ENCODE measurements around the gene SLC16A1.
"Not testable (repeated sequence)": the region's sequence is repeated elsewhere in the genome, so short reads cannot be mapped to it uniquely, and the experiment has no call there.

Gene SLC16A1
- total RNA-seq: 29.9 to 177 (median 66.2) reads per million in 3 experiments

- DNase-seq: peak; percentile 86
These were observed at the start of gene SLC16A1 for GRCh38 chr1:112955773-112956543. Gene SLC16A1 (minus strand): TSS chr1:112956196. CDS start chr1:112929308, 26,888 bp downstream.

GRCh38 chr1:113003751-113004690 lies 48.0 kb upstream of the SLC16A1 start:
- no peak for DNase-seq

DNA sequence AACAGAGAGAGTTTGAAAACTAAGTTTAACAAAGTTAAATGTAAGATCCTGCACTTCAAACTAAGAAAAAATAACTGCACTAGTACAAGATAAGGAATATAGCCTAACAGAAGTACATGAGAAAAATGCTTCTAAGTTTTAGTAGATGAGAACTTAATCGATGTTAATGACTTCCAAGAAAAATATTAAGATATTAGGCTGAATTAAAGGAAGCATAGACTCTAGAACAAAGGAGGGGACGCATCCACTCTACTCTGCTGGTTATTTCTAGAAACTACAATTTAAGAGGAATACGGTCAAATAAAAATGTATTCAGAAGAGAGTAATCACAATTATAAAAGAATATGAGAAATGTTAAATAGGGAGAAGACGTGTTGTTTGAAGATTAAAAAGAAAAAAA lies 46.3 kb upstream of the SLC16A1 start:
- DNase-seq: no peak

DNA sequence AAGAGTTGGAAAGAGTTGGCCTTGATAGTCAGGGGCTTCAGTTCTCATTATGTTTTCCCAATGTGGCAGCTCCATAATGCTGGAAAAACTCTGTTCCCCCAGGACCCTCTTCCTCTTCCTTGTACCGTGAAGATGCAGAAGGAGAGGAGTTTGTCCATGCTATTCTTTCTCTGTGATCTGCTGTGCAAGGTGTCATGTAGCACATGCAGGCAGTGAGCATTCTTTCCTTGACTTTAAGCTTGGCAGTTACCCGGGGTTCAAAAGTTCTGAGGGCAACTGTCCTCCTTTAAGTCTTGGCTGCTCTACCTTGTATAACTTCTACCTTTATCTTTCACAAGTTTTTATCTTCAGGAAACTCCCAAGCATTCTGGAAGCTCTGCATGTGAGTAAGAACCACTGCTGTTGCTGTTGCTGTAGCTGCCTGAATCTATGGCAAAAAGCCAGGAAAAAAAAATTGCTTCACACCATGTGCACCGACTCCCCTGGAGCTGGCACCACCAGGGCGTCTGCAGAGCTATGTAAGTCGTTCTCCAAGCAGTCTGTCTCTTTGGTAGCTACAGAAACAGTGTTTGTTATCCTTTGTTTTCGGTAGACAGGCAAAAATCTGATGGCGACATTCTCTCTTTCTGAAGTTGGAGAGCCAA lies 42.7 kb upstream of the SLC16A1 start:
- no peak for DNase-seq

GRCh38 chr1:112997781-112998180 lies 41.8 kb upstream of the SLC16A1 start:
- no peak for DNase-seq

- DNase-seq: no peak
These were observed 39.9 kb upstream of the SLC16A1 start for GRCh38 chr1:112995890-112996289.

DNA sequence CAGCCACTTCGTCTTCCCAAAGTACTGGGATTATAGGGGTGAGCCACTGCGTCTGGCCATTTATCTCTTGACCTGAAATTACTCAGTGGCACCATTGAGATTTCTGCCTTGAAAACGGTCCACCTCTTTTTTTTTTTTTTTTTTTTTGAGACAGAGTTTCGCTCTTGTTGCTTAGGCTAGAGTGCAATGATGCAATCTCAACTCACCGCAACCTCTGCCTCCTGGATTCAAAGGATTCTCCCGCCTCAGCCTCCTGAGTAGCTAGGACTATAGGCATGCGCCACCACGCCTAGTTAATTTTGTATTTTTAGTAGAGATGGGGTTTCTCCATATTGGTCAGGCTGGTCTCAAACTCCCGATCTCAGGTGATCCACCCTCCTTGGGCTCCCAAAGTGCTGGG lies 39.0 kb upstream of the SLC16A1 start:
- DNase-seq: not testable (repeated sequence)

DNA sequence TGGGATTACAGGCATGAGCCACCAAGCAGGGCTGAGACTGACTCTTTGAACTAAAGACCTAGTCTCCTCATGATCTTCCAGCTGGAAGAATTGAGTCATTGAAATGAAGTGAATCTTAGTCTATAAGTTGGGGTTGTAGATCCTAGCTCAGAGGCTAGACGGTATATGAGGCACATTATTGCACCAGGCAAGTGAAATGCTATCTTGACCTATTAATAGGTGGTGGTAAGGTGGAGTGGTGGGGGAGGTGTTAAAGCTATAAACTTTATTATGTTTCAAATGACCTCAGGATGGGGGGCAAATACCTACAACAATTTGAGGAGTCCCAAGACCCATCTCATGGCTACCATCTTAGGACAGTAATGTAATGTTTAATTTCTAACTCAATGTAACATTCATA lies 36.8 kb upstream of the SLC16A1 start:
- no peak for DNase-seq

- no peak for DNase-seq
These were observed 35.6 kb upstream of the SLC16A1 start for GRCh38 chr1:112991402-112992120.

DNA sequence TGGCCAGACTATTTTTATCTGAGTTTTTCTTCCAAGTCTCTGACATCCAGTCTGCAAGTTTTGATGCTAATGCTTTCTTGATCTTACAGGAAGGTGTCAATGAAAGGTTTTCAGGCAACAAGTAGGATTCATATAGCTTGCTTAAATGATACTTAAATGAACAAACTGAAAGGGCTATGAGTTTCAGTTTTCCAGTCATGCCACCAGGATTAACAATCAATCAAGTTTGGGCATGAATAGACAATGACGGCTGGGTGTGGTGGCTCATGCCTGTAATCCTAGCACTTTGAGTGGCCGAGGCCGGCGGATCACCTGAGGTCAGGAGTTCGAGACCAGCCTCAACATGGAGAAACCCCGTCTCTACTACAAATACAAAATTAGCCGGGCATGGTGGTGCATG lies 34.3 kb upstream of the SLC16A1 start:
- no peak for DNase-seq

DNA sequence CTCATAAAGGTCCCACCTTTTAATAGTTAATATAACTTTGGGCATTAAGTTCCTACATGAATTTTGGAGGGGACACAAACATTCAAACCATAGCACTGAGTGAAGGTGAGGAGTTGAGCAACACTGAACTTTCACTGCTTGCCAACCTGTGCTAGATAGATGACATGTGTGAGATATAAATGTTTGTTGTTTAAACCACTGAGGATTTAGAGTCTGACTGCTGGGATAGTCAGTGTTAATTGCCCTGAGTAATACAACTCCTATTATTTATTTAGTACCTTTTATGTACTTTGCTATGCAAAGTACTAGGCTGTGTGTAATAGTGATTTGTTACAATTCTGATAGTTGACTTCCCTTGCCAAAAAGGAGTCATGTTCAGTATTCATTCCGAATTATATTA lies 32.4 kb upstream of the SLC16A1 start:
- no peak for DNase-seq

- no peak for DNase-seq
These were observed 29.1 kb upstream of the SLC16A1 start for GRCh38 chr1:112985123-112985522.

DNA sequence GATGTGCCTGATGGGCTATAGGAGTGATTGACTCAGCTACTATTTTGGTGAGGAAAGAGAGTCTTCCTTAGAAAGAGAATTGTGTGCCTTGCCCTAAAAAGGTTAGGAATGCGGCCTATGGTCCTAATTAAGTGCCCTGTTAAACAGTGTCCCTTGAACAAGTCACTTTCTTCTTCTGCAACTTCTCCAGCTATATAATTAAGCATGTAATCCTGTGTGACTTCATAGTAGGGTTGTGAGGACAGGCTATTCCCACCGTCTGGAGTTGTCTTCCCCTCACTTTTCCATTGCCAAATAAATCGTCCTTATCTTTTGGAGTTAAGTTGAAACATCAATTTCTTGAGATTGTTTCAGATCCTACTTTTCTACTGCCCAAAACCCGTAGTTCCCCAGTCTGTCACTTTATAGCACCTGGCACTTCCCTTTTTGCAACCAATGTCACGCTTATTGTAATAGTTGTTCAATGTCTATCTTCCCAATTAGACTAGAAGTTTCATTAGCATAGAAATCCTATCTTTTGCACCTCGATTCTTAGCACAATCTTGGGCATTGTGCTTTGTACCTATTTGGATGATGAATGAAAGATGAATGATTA lies 27.6 kb upstream of the SLC16A1 start:
- no peak for DNase-seq

DNA sequence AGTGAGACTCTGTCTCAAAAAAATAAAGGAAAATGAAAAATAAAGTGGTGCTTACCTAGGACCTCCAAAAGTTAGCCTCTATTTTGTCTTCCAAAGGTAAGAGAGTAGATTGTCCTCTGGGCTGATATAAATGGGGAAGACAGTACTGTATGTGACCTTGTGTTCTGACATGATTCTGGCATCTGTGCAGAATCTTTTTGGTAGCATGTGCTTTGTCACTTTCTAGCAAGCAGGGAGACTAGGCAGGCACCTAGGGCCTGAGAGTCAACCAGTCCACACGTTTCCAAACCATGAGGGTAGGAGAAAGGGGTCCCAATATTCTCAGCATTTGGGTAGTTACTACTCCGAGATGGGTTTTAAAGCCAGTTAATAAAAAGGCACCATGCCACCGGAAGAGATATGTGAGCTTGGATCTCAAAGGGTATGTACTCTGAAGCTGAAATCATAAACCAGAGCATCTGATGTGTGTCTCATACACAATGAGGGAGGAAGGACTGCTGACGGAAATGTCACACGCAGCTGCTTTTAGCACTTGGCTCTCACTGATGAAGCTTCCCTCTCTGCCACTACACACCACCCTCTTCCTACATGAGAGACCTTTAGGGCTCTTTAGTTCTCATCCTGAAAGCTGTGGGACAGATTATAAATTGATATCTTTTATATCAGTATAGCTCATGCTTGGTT lies 27.0 kb upstream of the SLC16A1 start:
- DNase-seq: no peak

DNA sequence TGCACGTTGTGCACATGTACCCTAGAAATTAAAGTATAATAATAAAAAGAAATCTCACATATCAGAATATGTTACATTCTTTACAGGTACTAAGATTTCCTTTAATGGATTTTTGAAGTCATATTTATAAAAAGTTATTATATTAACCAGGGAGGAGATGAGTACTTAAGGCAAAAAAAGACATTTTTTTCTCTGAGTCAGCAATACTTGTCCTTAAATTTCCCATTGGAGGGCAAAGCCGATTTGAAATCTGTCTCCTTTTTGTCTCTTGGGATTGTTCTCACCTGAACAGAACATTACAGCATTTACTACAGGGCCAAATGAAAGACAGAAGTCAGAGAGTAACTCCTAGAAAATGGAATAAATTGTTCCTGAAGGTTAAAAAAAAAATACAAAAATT lies 26.3 kb upstream of the SLC16A1 start:
- no peak for DNase-seq

- DNase-seq: not testable (repeated sequence)
These were observed 25.8 kb upstream of the SLC16A1 start for GRCh38 chr1:112981834-112982233.

- no peak for DNase-seq
These were observed 25.4 kb upstream of the SLC16A1 start for GRCh38 chr1:112981426-112981825.

DNA sequence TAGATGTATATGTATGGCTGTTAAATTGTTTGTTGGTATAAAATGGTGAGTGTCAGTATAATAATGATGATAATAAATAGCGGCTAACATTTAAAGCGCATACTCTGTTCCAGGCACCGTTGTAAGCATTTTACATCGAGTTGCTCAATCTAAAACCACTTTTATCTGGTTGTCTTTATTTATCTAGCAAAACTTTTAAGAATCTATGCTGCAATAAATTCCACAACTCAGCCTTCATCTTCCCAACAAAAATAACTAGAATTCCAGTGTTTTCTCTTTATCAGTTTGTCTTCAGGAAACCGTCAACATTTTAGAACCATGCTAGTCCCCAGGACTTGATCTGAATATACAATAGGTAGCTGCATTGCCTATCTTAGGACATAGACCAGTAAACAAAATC lies 19.3 kb upstream of the SLC16A1 start:
- DNase-seq: no peak

GRCh38 chr1:112974646-112975045 lies 18.6 kb upstream of the SLC16A1 start:
- DNase-seq: no peak

DNA sequence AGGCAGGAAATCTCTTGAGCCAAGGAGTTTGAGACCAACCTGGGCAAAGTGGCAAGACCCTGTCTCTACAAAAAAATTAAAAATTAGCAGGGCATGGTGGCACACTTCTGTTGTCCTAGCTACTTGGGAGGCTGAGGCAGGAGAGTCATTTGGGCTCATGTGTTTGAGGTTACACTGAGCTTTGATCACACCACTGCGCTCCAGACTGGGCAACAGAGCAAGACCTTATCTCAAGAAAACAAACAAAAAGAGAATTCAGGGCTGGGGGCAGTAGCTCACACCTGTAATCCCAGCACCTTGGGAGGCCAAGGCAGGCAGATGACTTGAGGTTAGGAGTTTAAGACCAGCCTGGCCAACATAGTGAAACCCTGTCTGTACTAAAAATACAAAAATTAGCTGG lies 17.8 kb upstream of the SLC16A1 start:
- no peak for DNase-seq

DNA sequence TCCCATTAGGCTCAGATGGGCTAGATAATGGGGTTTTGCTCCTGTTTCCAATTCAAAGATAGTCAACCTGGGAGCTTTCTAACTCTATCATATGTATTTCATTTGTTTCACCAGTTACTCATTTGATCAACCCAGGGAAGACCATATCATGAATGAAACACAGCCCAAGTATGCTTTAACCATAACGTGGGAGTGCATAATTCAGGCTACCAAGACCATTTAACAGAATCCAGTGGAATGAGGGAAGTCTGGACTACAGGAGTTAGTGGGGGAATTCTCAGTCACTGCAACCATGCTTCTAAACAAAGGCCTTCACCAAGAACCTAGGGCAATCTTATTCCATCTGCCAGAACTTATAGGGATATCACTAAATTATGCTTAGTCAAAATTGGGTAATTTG lies 15.0 kb upstream of the SLC16A1 start:
- no peak for DNase-seq

DNA sequence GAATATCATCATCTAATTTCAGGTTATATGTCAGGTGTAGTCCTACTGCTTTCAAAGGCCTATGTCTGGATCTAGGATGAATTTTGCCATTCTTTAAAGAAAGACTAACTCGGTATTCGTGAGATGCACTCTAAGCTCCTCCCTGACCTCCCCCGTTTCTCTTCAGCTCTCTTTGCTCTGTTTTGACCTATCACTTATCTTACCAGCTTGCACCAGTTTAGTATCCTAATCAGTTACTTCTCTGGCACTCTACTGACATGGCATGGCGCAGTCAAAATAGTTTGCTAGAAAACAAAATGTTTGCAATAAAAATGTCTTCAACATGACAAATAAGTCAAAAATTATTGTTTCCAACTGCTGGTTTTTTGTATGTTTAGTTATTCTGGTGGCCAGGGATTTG lies 8.4 kb upstream of the SLC16A1 start:
- DNase-seq: no peak

All from central memory CD4-positive, alpha-beta T cell (primary cell).